B cell (primary cell): Measurements from ENCODE around the gene BLM. TPM values are rescaled to one million over a fixed set of nuclear protein-coding genes. Genes with fewer than 3 reads are reported as not detected.

Source experiments
- ATAC-seq: fragments of 200-7000 bp; cut with Tn5 transposase; one replicate; pipeline ENCODE4 v1.10.0; 2021; ENCODE audit warnings: low read depth, mild to moderate bottlenecking, moderate number of reproducible peaks, moderate library complexity
- CTCF ChIA-PET: fragments of 350-600 bp; sonication (Branson Sonifier 250); formaldehyde crosslinking; loops from one replicate; lab custom pipeline; 2021; ENCODE audit warnings: antibody characterized with exemption, inconsistent platforms; lab: Charles Lee
- POLR2A ChIA-PET: fragments of 350-600 bp; sonication (Branson Sonifier 250); formaldehyde crosslinking; loops from one replicate; lab custom pipeline; 2021; ENCODE audit warnings: antibody characterized with exemption; lab: Charles Lee
- DNase-seq: peaks from one replicate; pipeline ENCODE4 v3.0.0; 2013
- H2AFZ ChIP-seq: 2 replicates; pipeline ENCODE4 v1.6.1; 2012; ENCODE audit warnings: mild to moderate bottlenecking, low read depth, low read length; ENCODE audit not compliant: insufficient read depth, poor library complexity, severe bottlenecking
- H3K27ac ChIP-seq, 2 donors: 1 replicate in 1 of 2; 2 replicates in 1 of 2; pipeline ENCODE4 v1.5.1; 2012 to 2013; ENCODE audit warnings: low read length in 2 of 2, mild to moderate bottlenecking in 2 of 2, moderate library complexity in 1 of 2
- H3K27me3 ChIP-seq, 4 experiments: fragments of 200-600 bp in 1 of 4; sonication (generic) in 1 of 4; replicated peaks in 1 of 4; 1 replicate in 2 of 4; 2 replicates in 2 of 4; pipeline versions ENCODE4 v1.6.1 to v1.7.0; 2013 to 2016; ENCODE audit warnings: low read length in 3 of 4, mild to moderate bottlenecking in 2 of 4, mixed read lengths in 1 of 4, moderate library complexity in 1 of 4; ENCODE audit not compliant: insufficient read depth in 4 of 4, control insufficient read depth in 3 of 4; ENCODE audit errors: control extremely low read depth in 1 of 4
- H3K36me3 ChIP-seq, 2 experiments: replicated peaks in 1 of 2; 1 replicate in 1 of 2; 2 replicates in 1 of 2; pipeline versions ENCODE4 v1.6.1 to v1.7.1; 2013; ENCODE audit warnings: low read length in 1 of 2; ENCODE audit not compliant: insufficient read depth in 2 of 2, control insufficient read depth in 1 of 2; ENCODE audit errors: control extremely low read depth in 1 of 2, extremely low read depth in 1 of 2
- H3K4me1 ChIP-seq, 2 donors: fragments of 200-600 bp in 1 of 2; sonication (generic) in 1 of 2; 1 replicate in 1 of 2; 2 replicates in 1 of 2; pipeline versions ENCODE4 v1.5.1 to v1.6.1; 2013 to 2017; ENCODE audit warnings: low read length in 2 of 2; ENCODE audit not compliant: control insufficient read depth in 2 of 2, insufficient read depth in 2 of 2
- H3K4me2 ChIP-seq: replicated peaks from 2 replicates; pipeline ENCODE3; 2012; ENCODE audit warnings: mild to moderate bottlenecking, low read depth, low read length; ENCODE audit not compliant: poor library complexity, severe bottlenecking
- H3K4me3 ChIP-seq, 5 experiments: fragments of 200-600 bp in 1 of 5; sonication (generic) in 1 of 5; 1 replicate in 3 of 5; 2 replicates in 2 of 5; pipeline versions ENCODE4 v1.5.1 to v1.7.0; 2011 to 2016; ENCODE audit warnings: low read length in 4 of 5, mild to moderate bottlenecking in 4 of 5, low read depth in 2 of 5, control low read depth in 1 of 5, moderate library complexity in 1 of 5; ENCODE audit not compliant: insufficient read depth in 1 of 5; ENCODE audit errors: control extremely low read depth in 1 of 5, extremely low read depth in 1 of 5
- H3K79me2 ChIP-seq: fragments of 200-600 bp; sonication (generic); one replicate; pipeline ENCODE4 v1.6.0; 2016; ENCODE audit warnings: low read length; ENCODE audit not compliant: control insufficient read depth, insufficient read depth
- H3K9ac ChIP-seq: fragments of 200-600 bp; sonication (generic); 2 replicates; pipeline ENCODE4 v1.6.1; 2017; ENCODE audit warnings: mild to moderate bottlenecking, low read length, moderate library complexity
- H3K9me3 ChIP-seq, 3 donors: one replicate each; pipeline versions ENCODE4 v1.6.1 to v1.7.1; 2013; ENCODE audit warnings: low read length in 2 of 3; ENCODE audit not compliant: control insufficient read depth in 2 of 3, insufficient read depth in 1 of 3; ENCODE audit errors: control extremely low read depth in 1 of 3
- H4K20me1 ChIP-seq: 2 replicates; pipeline ENCODE4 v1.6.0; 2012; ENCODE audit warnings: mild to moderate bottlenecking, low read length; ENCODE audit not compliant: insufficient read depth, control insufficient read depth, poor library complexity, severe bottlenecking
- H3K27ac Mint-ChIP-seq: one replicate; pipeline ENCODE4 v1.8.0; 2021; ENCODE audit warnings: mixed read lengths
- H3K27me3 Mint-ChIP-seq: one replicate; pipeline ENCODE4 v1.8.0; 2021; ENCODE audit warnings: mixed read lengths
- H3K4me1 Mint-ChIP-seq: one replicate; pipeline ENCODE4 v1.8.0; 2021; ENCODE audit warnings: mixed read lengths
- H3K4me3 Mint-ChIP-seq: one replicate; pipeline ENCODE4 v1.8.0; 2021; ENCODE audit warnings: mixed read lengths
- H3K9me3 Mint-ChIP-seq: one replicate; pipeline ENCODE4 v1.8.0; 2022; ENCODE audit warnings: mixed read lengths; ENCODE audit not compliant: insufficient read depth
- EZH2 ChIP-seq: IDR thresholded peaks from 2 replicates; pipeline ENCODE4 v1.6.1; 2012; ENCODE audit warnings: borderline replicate concordance, low read depth, mild to moderate bottlenecking, moderate library complexity, low read length; ENCODE audit not compliant: insufficient read depth, poor library complexity, severe bottlenecking
- WGBS: methylation state at CpG from one replicate; pipeline ENCODE4 v1.1.5; 2013; ENCODE audit warnings: missing lambda C conversion rate; ENCODE audit not compliant: insufficient coverage; 5-methylcytosine and 5-hydroxymethylcytosine counted together
- intact Hi-C: fragments of 100-400 bp; cut with micrococcal nuclease; formaldehyde crosslinking; loops from one replicate; pipeline ENCODE4 v1.10.0; 2022
- polyA plus RNA-seq: library from polyadenylated mRNA; depleted of rRNA; stranded (reverse); fragments of >200 nt; gene quantifications from 2 replicates; pipeline ENCODE4 v1.2.3, GENCODE V29; 2012
- total RNA-seq, 2 donors: library from RNA; stranded (reverse); fragments of 120-200 nt in 1 of 2; gene quantifications; 1 replicate in 1 of 2; 2 replicates in 1 of 2; pipeline versions ENCODE4 v1.2.3 to v1.2.4, GENCODE V29; 2013 to 2022
- TF ChIP-seq, protein P1 (sequence below): fragments of 200-600 bp; IDR thresholded peaks from one replicate; pipeline ENCODE4 v1.8.0; 2022; ENCODE audit warnings: antibody characterized with exemption, mild to moderate bottlenecking

The BLM gene
- total and polyA plus RNA-seq, 2 donors (not counting 1 experiment from before 2014, with no cell fraction given): 5.2 to 17.4 TPM

- peaks cover 18 to 22% of the 10 kb centered on the region in 2 donors for H3K4me1 ChIP-seq
- H3K9me3 ChIP-seq: no peaks in the 10 kb centered on the region
- ChIA-PET CTCF (interaction anchor here (1.1 kb wide), 1 partner anchor 93 kb away, joined by 3 read pairs; no protein-coding TSS in a partner anchor), POLR2A (no interaction called here)
- ATAC-seq (no peak), DNase-seq (no peak)
- no peak overlapping the region for H3K27ac ChIP-seq
- Mint-ChIP-seq H3K27me3 (peaks cover 7% of the 10 kb centered on the region), H3K4me1 (peaks cover 16% of the 10 kb centered on the region), H3K9me3 (no peaks in the 10 kb centered on the region), H3K27ac (no peak overlapping the region), H3K4me3 (no peak overlapping the region)
- no peak overlapping the region for H3K9ac ChIP-seq
- no peaks in the 10 kb centered on the region for H3K36me3 ChIP-seq
- WGBS: 100% methylated on average over 3 of the region's 6 CpGs
- peaks cover 0 to 24% (median 0%) of the 10 kb centered on the region in 4 experiments for H3K27me3 ChIP-seq
- no peaks in the 10 kb centered on the region for H4K20me1 ChIP-seq
- H2AFZ ChIP-seq: no peak overlapping the region
- no peak overlapping the region for H3K4me3 ChIP-seq
- no peaks in the 10 kb centered on the region for H3K79me2 ChIP-seq
- no peak overlapping the region for H3K4me2 ChIP-seq
- intact Hi-C loops: no loop called here
- TF ChIP-seq, protein P1, sequence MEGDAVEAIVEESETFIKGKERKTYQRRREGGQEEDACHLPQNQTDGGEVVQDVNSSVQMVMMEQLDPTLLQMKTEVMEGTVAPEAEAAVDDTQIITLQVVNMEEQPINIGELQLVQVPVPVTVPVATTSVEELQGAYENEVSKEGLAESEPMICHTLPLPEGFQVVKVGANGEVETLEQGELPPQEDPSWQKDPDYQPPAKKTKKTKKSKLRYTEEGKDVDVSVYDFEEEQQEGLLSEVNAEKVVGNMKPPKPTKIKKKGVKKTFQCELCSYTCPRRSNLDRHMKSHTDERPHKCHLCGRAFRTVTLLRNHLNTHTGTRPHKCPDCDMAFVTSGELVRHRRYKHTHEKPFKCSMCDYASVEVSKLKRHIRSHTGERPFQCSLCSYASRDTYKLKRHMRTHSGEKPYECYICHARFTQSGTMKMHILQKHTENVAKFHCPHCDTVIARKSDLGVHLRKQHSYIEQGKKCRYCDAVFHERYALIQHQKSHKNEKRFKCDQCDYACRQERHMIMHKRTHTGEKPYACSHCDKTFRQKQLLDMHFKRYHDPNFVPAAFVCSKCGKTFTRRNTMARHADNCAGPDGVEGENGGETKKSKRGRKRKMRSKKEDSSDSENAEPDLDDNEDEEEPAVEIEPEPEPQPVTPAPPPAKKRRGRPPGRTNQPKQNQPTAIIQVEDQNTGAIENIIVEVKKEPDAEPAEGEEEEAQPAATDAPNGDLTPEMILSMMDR: no peak
- TF ChIP-seq EZH2: no peak
Observed at GRCh38 chr15:90680371-90680935, 36.7 kb upstream of the BLM start.

DNA sequence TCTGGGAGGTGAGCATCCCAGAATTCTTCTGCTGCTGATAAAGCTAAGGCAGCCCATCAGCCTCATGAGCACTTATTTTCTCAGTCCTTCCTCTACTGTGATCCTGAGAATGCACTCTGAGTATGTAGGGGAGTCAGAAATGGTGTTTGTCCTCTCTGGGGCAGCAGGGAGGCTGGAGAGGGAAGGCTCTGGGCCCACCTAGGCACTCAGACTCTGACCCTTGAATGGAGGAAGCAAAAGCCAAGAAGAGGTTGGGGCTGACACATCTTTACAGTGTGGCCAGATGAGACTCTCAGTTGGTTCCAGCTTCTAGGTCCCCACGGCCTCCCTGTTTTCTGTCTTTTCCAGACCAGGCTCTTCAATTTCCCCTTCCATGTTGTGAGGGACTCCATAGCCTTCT lies 36.1 kb upstream of the BLM start:
- Histone ChIP-seq H4K20me1 (no peaks in the 10 kb centered on the region), H3K4me2 (no peak overlapping the region), H3K27me3 (peaks cover 0 to 24% (median 0%) of the 10 kb centered on the region in 4 experiments), H3K9me3 (no peaks in the 10 kb centered on the region), H3K36me3 (no peaks in the 10 kb centered on the region), H3K79me2 (no peaks in the 10 kb centered on the region), H3K27ac (no peak overlapping the region), H3K9ac (no peak overlapping the region), H3K4me3 (no peak overlapping the region), H3K4me1 (peaks cover 24 to 28% of the 10 kb centered on the region in 2 donors), H2AFZ (no peak overlapping the region)
- peaks cover 7% of the 10 kb centered on the region for H3K27me3 Mint-ChIP-seq
- DNase-seq (no peak), ATAC-seq (no peak)
- no peak overlapping the region for H3K4me3 Mint-ChIP-seq
- H3K27ac Mint-ChIP-seq: no peak overlapping the region
- intact Hi-C loops: no loop called here
- no peak for TF ChIP-seq EZH2
- TF ChIP-seq, protein P1: no peak
- H3K4me1 Mint-ChIP-seq: peaks cover 21% of the 10 kb centered on the region
- ChIA-PET POLR2A (no interaction called here), CTCF (no interaction called here)
- no peaks in the 10 kb centered on the region for H3K9me3 Mint-ChIP-seq
- 100% methylated on average over 1 of the region's 1 CpG for WGBS
